ENCODE data around the gene SEMA5A.

DNA sequence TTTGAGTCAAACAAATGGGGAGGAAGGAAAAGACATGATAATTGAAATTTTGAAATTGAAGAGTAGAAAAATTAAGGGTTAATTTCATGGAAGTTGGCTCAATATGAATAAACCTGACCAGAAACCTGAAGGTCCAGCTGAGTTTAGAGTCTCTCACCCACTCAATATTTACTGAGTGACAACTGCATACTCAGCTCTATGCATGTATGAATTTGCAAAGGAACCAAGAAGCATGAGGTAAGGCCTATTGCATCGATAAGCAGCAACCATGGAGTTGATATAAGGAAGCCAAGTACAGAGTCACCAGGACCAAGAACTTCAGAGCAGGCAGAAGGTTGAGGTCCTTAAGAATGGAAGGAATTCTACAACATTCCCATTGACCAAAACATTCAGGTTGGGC, 163.4 kb downstream of the SEMA5A start:
- no peak for TF ChIP-seq POLR2AphosphoS5 (IDR thresholded peaks at IDR 0.05)
- TF ChIP-seq, protein P1, sequence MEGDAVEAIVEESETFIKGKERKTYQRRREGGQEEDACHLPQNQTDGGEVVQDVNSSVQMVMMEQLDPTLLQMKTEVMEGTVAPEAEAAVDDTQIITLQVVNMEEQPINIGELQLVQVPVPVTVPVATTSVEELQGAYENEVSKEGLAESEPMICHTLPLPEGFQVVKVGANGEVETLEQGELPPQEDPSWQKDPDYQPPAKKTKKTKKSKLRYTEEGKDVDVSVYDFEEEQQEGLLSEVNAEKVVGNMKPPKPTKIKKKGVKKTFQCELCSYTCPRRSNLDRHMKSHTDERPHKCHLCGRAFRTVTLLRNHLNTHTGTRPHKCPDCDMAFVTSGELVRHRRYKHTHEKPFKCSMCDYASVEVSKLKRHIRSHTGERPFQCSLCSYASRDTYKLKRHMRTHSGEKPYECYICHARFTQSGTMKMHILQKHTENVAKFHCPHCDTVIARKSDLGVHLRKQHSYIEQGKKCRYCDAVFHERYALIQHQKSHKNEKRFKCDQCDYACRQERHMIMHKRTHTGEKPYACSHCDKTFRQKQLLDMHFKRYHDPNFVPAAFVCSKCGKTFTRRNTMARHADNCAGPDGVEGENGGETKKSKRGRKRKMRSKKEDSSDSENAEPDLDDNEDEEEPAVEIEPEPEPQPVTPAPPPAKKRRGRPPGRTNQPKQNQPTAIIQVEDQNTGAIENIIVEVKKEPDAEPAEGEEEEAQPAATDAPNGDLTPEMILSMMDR (IDR thresholded peaks at IDR 0.05): no peak

Data from gastroesophageal sphincter (tissue), 3 donors.